ENCODE data around the gene ADAMTS19.
"Not testable (repeated sequence)": the region's sequence is repeated elsewhere in the genome, so short reads cannot be mapped to it uniquely, and the experiment has no call there.

ADAMTS19 gene
- total RNA-seq = 0 reads per million in 3 experiments

- no peak for DNase-seq
These were observed at the start of gene ADAMTS19 for GRCh38 chr5:129459777-129460671. TSS of gene ADAMTS19 (plus strand) at chr5:129460298. CDS start at chr5:129460392, 94 bp downstream.

GRCh38 chr5:129410488-129410887 lies 49.6 kb upstream of the ADAMTS19 start:
- no peak for DNase-seq

GRCh38 chr5:129412721-129413120 lies 47.4 kb upstream of the ADAMTS19 start:
- DNase-seq = no peak

GRCh38 chr5:129413570-129413969 lies 46.5 kb upstream of the ADAMTS19 start:
- no peak for DNase-seq

- DNase-seq = no peak
These were observed 40.8 kb upstream of the ADAMTS19 start for GRCh38 chr5:129419292-129419691.

- DNase-seq = no peak
These were observed 35.1 kb upstream of the ADAMTS19 start for GRCh38 chr5:129425031-129425430.

GRCh38 chr5:129426071-129426470 lies 34.0 kb upstream of the ADAMTS19 start:
- DNase-seq = no peak

GRCh38 chr5:129428636-129429035 lies 31.5 kb upstream of the ADAMTS19 start:
- DNase-seq = not testable (repeated sequence)

- no peak for DNase-seq
These were observed 28.7 kb upstream of the ADAMTS19 start for GRCh38 chr5:129431406-129431805.

- DNase-seq = no peak
These were observed 21.8 kb upstream of the ADAMTS19 start for GRCh38 chr5:129438322-129438721.

- DNase-seq = no peak
These were observed 19.7 kb upstream of the ADAMTS19 start for GRCh38 chr5:129440424-129440823.

- DNase-seq = no peak
These were observed 19.0 kb upstream of the ADAMTS19 start for GRCh38 chr5:129441096-129441495.

GRCh38 chr5:129445379-129445778 lies 14.7 kb upstream of the ADAMTS19 start:
- DNase-seq = no peak

- no peak for DNase-seq
These were observed 12.1 kb upstream of the ADAMTS19 start for GRCh38 chr5:129447968-129448367.

- no peak for DNase-seq
These were observed 11.4 kb upstream of the ADAMTS19 start for GRCh38 chr5:129448654-129449053.

- DNase-seq = no peak
These were observed 5.6 kb upstream of the ADAMTS19 start for GRCh38 chr5:129454461-129454860.

- DNase-seq = no peak
These were observed 685 bp upstream of the ADAMTS19 start for GRCh38 chr5:129459450-129459776.

- no peak for DNase-seq
These were observed 506 bp downstream of the ADAMTS19 start for GRCh38 chr5:129460672-129460935.

GRCh38 chr5:129460936-129461710 lies 1.0 kb downstream of the ADAMTS19 start:
- no peak for DNase-seq

- DNase-seq = no peak
These were observed 1.7 kb downstream of the ADAMTS19 start for GRCh38 chr5:129461711-129462332.

- DNase-seq = no peak
These were observed 5.8 kb downstream of the ADAMTS19 start for GRCh38 chr5:129465776-129466344.

GRCh38 chr5:129474544-129474943 lies 14.4 kb downstream of the ADAMTS19 start:
- DNase-seq = no peak

- DNase-seq = no peak
These were observed 16.7 kb downstream of the ADAMTS19 start for GRCh38 chr5:129476751-129477150.
